MCF 10A (cell line): ENCODE data around the gene ASB17. TPM values are rescaled to one million over a fixed set of nuclear protein-coding genes. Genes with fewer than 3 reads are reported as not detected.

Source experiments
- BruUV-seq: library from RNA; stranded (reverse); fragments of 400-500 nt; replicated peaks from 2 replicates; lab custom pipeline; 2021; lab: Mats Ljungman, UMichigan
- CTCF ChIA-PET: fragments of 300-600 bp; sonication (Branson Sonifier 250); formaldehyde crosslinking; extraction: SDS; loops from one replicate; lab custom pipeline; 2021; ENCODE audit warnings: antibody characterized with exemption, inconsistent platforms; lab: Yijun Ruan, JAX
- POLR2A ChIA-PET: fragments of 300-600, 350-650 bp; sonication (Branson Sonifier 250); formaldehyde crosslinking; extraction: SDS; loops from one replicate; lab custom pipeline; 2020; ENCODE audit warnings: antibody characterized with exemption, inconsistent platforms; lab: Yijun Ruan, JAX
- DNase-seq: peaks from one replicate; pipeline ENCODE4 v3.0.0-alpha.2; 2018; ENCODE audit not compliant: unreplicated experiment
- H3K27ac Mint-ChIP-seq: one replicate; pipeline ENCODE4 v1.8.0; 2022; ENCODE audit warnings: mild to moderate bottlenecking, low read depth, mixed read lengths; ENCODE audit not compliant: unreplicated experiment
- H3K27me3 Mint-ChIP-seq: one replicate; pipeline ENCODE4 v1.8.0; 2022; ENCODE audit warnings: mixed read lengths; ENCODE audit not compliant: insufficient read depth, unreplicated experiment
- H3K36me3 Mint-ChIP-seq: one replicate; pipeline ENCODE4 v1.8.0; 2022; ENCODE audit warnings: mild to moderate bottlenecking, moderate library complexity, mixed read lengths; ENCODE audit not compliant: insufficient read depth, unreplicated experiment
- H3K4me1 Mint-ChIP-seq: one replicate; pipeline ENCODE4 v1.8.0; 2022; ENCODE audit warnings: mixed read lengths; ENCODE audit not compliant: insufficient read depth, unreplicated experiment
- H3K4me3 Mint-ChIP-seq: one replicate; pipeline ENCODE4 v1.8.0; 2022; ENCODE audit warnings: mild to moderate bottlenecking, moderate library complexity, mixed read lengths; ENCODE audit not compliant: unreplicated experiment
- H3K9me3 Mint-ChIP-seq: one replicate; pipeline ENCODE4 v1.8.0; 2022; ENCODE audit warnings: mixed read lengths; ENCODE audit not compliant: unreplicated experiment
- CTCF ChIP-seq: fragments of 200-600 bp; IDR thresholded peaks from one replicate; pipeline ENCODE4 v1.8.0; 2022; ENCODE audit warnings: antibody characterized with exemption, mild to moderate bottlenecking; ENCODE audit not compliant: unreplicated experiment
- intact Hi-C: fragments of 100-400 bp; cut with micrococcal nuclease; formaldehyde crosslinking; loops from 2 replicates; pipeline ENCODE4 v1.14.1; 2022
- total RNA-seq: library from RNA; stranded (reverse); gene quantifications from 2 replicates; pipeline ENCODE4 v1.2.3, GENCODE V29; 2022

The ASB17 gene
- total RNA-seq, 1 experiment from 2014 or later: not detected

- no peak overlapping the region for H3K4me3 Mint-ChIP-seq
- no peaks in the 10 kb centered on the region for H3K36me3 Mint-ChIP-seq
- intact Hi-C loops: no loop called here
- peak; percentile 58 for DNase-seq
- peaks cover 4% of the 10 kb centered on the region for H3K4me1 Mint-ChIP-seq
- ChIA-PET CTCF (no interaction called here), POLR2A (no interaction called here)
- no peaks in the 10 kb centered on the region for H3K9me3 Mint-ChIP-seq
- H3K27ac Mint-ChIP-seq: no peak overlapping the region
- BruUV-seq: no TSS peak
- no peaks in the 10 kb centered on the region for H3K27me3 Mint-ChIP-seq
- TF ChIP-seq CTCF: no peak
Observed at GRCh38 chr1:75937034-75937433, 4.8 kb upstream of the ASB17 start.

- no peak for TF ChIP-seq CTCF
- no peaks in the 10 kb centered on the region for H3K36me3 Mint-ChIP-seq
- no peaks in the 10 kb centered on the region for H3K27me3 Mint-ChIP-seq
- BruUV-seq: no TSS peak
- no peaks in the 10 kb centered on the region for H3K9me3 Mint-ChIP-seq
- DNase-seq: no peak
- intact Hi-C loops: no loop called here
- no peak overlapping the region for H3K4me3 Mint-ChIP-seq
- POLR2A ChIA-PET: no interaction called here
- CTCF ChIA-PET: interaction anchor here (0.6 kb wide), 1 partner anchor 40 kb away, joined by 4 read pairs; no protein-coding TSS in a partner anchor
- no peak overlapping the region for H3K27ac Mint-ChIP-seq
- H3K4me1 Mint-ChIP-seq: no peaks in the 10 kb centered on the region
Observed at GRCh38 chr1:75922698-75923097, 9.5 kb downstream of the ASB17 start.

- no peak overlapping the region for H3K27ac Mint-ChIP-seq
- DNase-seq: no peak
- H3K4me3 Mint-ChIP-seq: no peak overlapping the region
- no TSS peak for BruUV-seq
- H3K4me1 Mint-ChIP-seq: no peaks in the 10 kb centered on the region
- ChIA-PET CTCF (interaction anchor here (0.6 to 1.3 kb wide), 4 partner anchors 9 to 954 kb away, joined by 3 to 4 read pairs (median 4); no protein-coding TSS in a partner anchor), POLR2A (interaction anchor here (1.1 kb wide), 1 partner anchor 10 kb away, joined by 4 read pairs; no protein-coding TSS in a partner anchor)
- H3K36me3 Mint-ChIP-seq: no peaks in the 10 kb centered on the region
- no peaks in the 10 kb centered on the region for H3K27me3 Mint-ChIP-seq
- no peak for TF ChIP-seq CTCF
- intact Hi-C loops: no loop called here
- no peaks in the 10 kb centered on the region for H3K9me3 Mint-ChIP-seq
Observed at GRCh38 chr1:75916834-75917233, 15.4 kb downstream of the ASB17 start.

- DNase-seq: peak; percentile 72
- peak; percentile 63 for TF ChIP-seq CTCF
- H3K4me1 Mint-ChIP-seq: no peaks in the 10 kb centered on the region
- ChIA-PET POLR2A (interaction anchor here (0.6 kb wide), 1 partner anchor 31 kb away, joined by 3 read pairs; no protein-coding TSS in a partner anchor), CTCF (interaction anchor here (0.5 to 2.8 kb wide), 51 partner anchors 8 to 1775 kb away, joined by 3 to 30 read pairs (median 4); no protein-coding TSS in a partner anchor)
- intact Hi-C loops: loop anchor here (1.0 to 2.0 kb wide), 5 partner anchors 83 to 1234 kb away; no protein-coding TSS in a partner anchor
- H3K27me3 Mint-ChIP-seq: peaks cover 33% of the 10 kb centered on the region
- peaks cover 6% of the 10 kb centered on the region for H3K9me3 Mint-ChIP-seq
- no peaks in the 10 kb centered on the region for H3K36me3 Mint-ChIP-seq
- no TSS peak for BruUV-seq
- no peak overlapping the region for H3K27ac Mint-ChIP-seq
- no peak overlapping the region for H3K4me3 Mint-ChIP-seq
Observed at GRCh38 chr1:75908717-75909152, 23.5 kb downstream of the ASB17 start.
